ENCODE measurements around the gene PPOX.

DNA sequence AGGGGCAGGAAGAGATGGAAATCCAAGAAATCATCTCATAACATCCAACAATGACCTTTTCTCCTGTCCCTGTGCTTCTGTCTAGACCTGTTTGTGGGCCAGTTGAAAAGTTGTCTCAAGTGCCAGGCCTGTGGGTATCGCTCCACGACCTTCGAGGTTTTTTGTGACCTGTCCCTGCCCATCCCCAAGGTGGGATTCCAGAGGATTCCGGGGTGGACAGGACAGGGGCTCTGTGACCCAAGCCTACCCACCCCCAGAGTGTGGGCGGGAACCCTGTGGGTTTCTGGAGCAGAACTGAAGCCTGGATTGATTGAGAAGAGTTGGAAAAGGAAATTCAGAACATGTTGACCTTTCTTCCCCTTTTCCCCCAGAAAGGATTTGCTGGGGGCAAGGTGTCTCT lies 2.4 kb upstream of the PPOX start:
- TF ChIP-seq, protein P1, sequence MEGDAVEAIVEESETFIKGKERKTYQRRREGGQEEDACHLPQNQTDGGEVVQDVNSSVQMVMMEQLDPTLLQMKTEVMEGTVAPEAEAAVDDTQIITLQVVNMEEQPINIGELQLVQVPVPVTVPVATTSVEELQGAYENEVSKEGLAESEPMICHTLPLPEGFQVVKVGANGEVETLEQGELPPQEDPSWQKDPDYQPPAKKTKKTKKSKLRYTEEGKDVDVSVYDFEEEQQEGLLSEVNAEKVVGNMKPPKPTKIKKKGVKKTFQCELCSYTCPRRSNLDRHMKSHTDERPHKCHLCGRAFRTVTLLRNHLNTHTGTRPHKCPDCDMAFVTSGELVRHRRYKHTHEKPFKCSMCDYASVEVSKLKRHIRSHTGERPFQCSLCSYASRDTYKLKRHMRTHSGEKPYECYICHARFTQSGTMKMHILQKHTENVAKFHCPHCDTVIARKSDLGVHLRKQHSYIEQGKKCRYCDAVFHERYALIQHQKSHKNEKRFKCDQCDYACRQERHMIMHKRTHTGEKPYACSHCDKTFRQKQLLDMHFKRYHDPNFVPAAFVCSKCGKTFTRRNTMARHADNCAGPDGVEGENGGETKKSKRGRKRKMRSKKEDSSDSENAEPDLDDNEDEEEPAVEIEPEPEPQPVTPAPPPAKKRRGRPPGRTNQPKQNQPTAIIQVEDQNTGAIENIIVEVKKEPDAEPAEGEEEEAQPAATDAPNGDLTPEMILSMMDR (IDR thresholded peaks at IDR 0.05): no peak
- no peak for TF ChIP-seq POLR2A (IDR thresholded peaks at IDR 0.05)
